H1 (cell line): ENCODE measurements around the gene GPC6. TPM values are rescaled to one million over a fixed set of nuclear protein-coding genes. Genes with fewer than 3 reads are reported as not detected.
A peak's percentile ranks its signal among the peaks of the same experiment; 100 is the strongest.

Experiments
- CTCF ChIA-PET: fragments of 300-600 bp; sonication (Branson Sonifier 250); formaldehyde crosslinking; loops from one replicate; lab custom pipeline; 2021; ENCODE audit not compliant: partially characterized antibody; lab: Charles Lee
- POLR2A ChIA-PET: fragments of 300-600 bp; sonication (Branson Sonifier 250); formaldehyde crosslinking; loops from one replicate; lab custom pipeline; 2021; ENCODE audit warnings: inconsistent platforms; ENCODE audit not compliant: partially characterized antibody; lab: Charles Lee
- DNase-seq, 2 experiments: peaks; one replicate each; pipeline versions ENCODE4 v3.0.0 to v3.0.0-alpha.2; 2010 to 2022; ENCODE audit warnings: low spot score in 2 of 2, low read depth in 1 of 2, mixed read lengths in 1 of 2
- FAIRE-seq: peaks from 2 replicates; lab custom pipeline; 2011; peaks lifted over from hg19 to GRCh38; lab: Jason Lieb, UNC
- H2AFZ ChIP-seq: 2 replicates; pipeline ENCODE4 v1.8.1; 2012; ENCODE audit warnings: low read length, inconsistent platforms
- H2AK5ac ChIP-seq: 2 replicates; pipeline ENCODE4 v1.6.1; 2013; ENCODE audit warnings: low read depth, low read length
- H2BK120ac ChIP-seq: replicated peaks from 2 replicates; pipeline ENCODE3; 2013; ENCODE audit warnings: low read depth, low read length, inconsistent platforms
- H2BK12ac ChIP-seq: 2 replicates; pipeline ENCODE4 v1.6.1; 2013; ENCODE audit warnings: low read depth, low read length
- H2BK15ac ChIP-seq: 2 replicates; pipeline ENCODE4 v1.6.1; 2013; ENCODE audit warnings: low read length
- H2BK20ac ChIP-seq: 2 replicates; pipeline ENCODE4 v1.6.1; 2013; ENCODE audit warnings: low read length
- H2BK5ac ChIP-seq: 2 replicates; pipeline ENCODE4 v1.6.1; 2013; ENCODE audit warnings: low read depth, low read length
- H3K14ac ChIP-seq: 2 replicates; pipeline ENCODE4 v1.6.1; 2013; ENCODE audit warnings: inconsistent platforms; ENCODE audit not compliant: insufficient read length
- H3K18ac ChIP-seq: 2 replicates; pipeline ENCODE4 v1.6.1; 2013; ENCODE audit warnings: low read length; ENCODE audit errors: extremely low read depth
- H3K23ac ChIP-seq: 2 replicates; pipeline ENCODE4 v1.6.1; 2013; ENCODE audit warnings: inconsistent platforms; ENCODE audit not compliant: insufficient read length
- H3K23me2 ChIP-seq: 2 replicates; pipeline ENCODE4 v1.6.1; 2013; ENCODE audit warnings: low read depth, low read length
- H3K27ac ChIP-seq: 2 replicates; pipeline ENCODE4 v1.6.1; 2011; ENCODE audit warnings: low read depth, low read length, inconsistent platforms
- H3K27me3 ChIP-seq, 4 experiments: replicated peaks in 1 of 4; 1 replicate in 1 of 4; 2 replicates in 3 of 4; pipeline versions ENCODE4 v1.6.1 to v1.8.1; 2011 to 2013; ENCODE audit warnings: low read length in 3 of 4, mild to moderate bottlenecking in 3 of 4, inconsistent platforms in 2 of 4, mixed read lengths in 2 of 4, moderate library complexity in 1 of 4; ENCODE audit not compliant: control insufficient read depth in 3 of 4, insufficient read depth in 3 of 4; ENCODE audit errors: extremely low read depth in 1 of 4
- H3K36me3 ChIP-seq, 4 experiments: 2 replicates each; pipeline versions ENCODE4 v1.6.1 to v1.8.1; 2011 to 2013; ENCODE audit warnings: mild to moderate bottlenecking in 4 of 4, low read length in 3 of 4, moderate library complexity in 2 of 4, control low read depth in 1 of 4, inconsistent platforms in 1 of 4; ENCODE audit not compliant: insufficient read depth in 4 of 4, control insufficient read depth in 2 of 4
- H3K4ac ChIP-seq: replicated peaks from 2 replicates; pipeline ENCODE3; 2013; ENCODE audit warnings: low read length, low read depth, mixed read lengths, inconsistent platforms; ENCODE audit not compliant: insufficient read length
- H3K4me1 ChIP-seq, 4 experiments: replicated peaks in 1 of 4; 1 replicate in 1 of 4; 2 replicates in 3 of 4; pipeline versions ENCODE4 v1.6.1 to v1.8.1; 2011 to 2013; ENCODE audit warnings: low read length in 3 of 4, inconsistent platforms in 2 of 4, mixed read lengths in 1 of 4; ENCODE audit not compliant: insufficient read depth in 4 of 4, control insufficient read depth in 3 of 4
- H3K4me2 ChIP-seq, 2 experiments: 2 replicates each; pipeline versions ENCODE4 v1.6.1 to v1.8.1; 2011 to 2013; ENCODE audit warnings: low read depth in 2 of 2, low read length in 2 of 2, control low read depth in 1 of 2, inconsistent platforms in 1 of 2, mild to moderate bottlenecking in 1 of 2; ENCODE audit not compliant: insufficient read depth in 1 of 2
- H3K4me3 ChIP-seq, 4 experiments: fragments of 200-600, 300-600 bp in 1 of 4; sonication (generic), shearing (Covaris generic), sonication (Bioruptor Twin) in 1 of 4; 2 replicates each; pipeline versions ENCODE4 v1.5.1 to v1.8.1; 2011 to 2016; ENCODE audit warnings: low read length in 4 of 4, low read depth in 3 of 4, control low read depth in 2 of 4, inconsistent platforms in 2 of 4, mild to moderate bottlenecking in 2 of 4, mixed read lengths in 1 of 4, moderate library complexity in 1 of 4; ENCODE audit not compliant: insufficient read depth in 2 of 4; ENCODE audit errors: extremely low read depth in 1 of 4
- H3K56ac ChIP-seq: replicated peaks from 2 replicates; pipeline ENCODE3; 2013; ENCODE audit warnings: low read depth, mild to moderate bottlenecking, mixed read lengths, low read length, inconsistent platforms; ENCODE audit not compliant: insufficient read length
- H3K79me1 ChIP-seq: 2 replicates; pipeline ENCODE4 v1.6.1; 2013; ENCODE audit warnings: low read depth, low read length, control low read depth
- H3K79me2 ChIP-seq, 2 experiments: 2 replicates each; pipeline versions ENCODE4 v1.6.1 to v1.8.1; 2012 to 2013; ENCODE audit warnings: low read length in 2 of 2, mild to moderate bottlenecking in 2 of 2, inconsistent platforms in 1 of 2; ENCODE audit not compliant: insufficient read depth in 2 of 2, control insufficient read depth in 1 of 2
- H3K9ac ChIP-seq, 4 experiments: replicated peaks in 1 of 4; 1 replicate in 1 of 4; 2 replicates in 3 of 4; pipeline versions ENCODE4 v1.6.1 to v1.8.1; 2011 to 2013; ENCODE audit warnings: low read depth in 3 of 4, low read length in 3 of 4, control low read depth in 2 of 4, mild to moderate bottlenecking in 2 of 4, moderate library complexity in 2 of 4, inconsistent platforms in 1 of 4; ENCODE audit errors: extremely low read depth in 1 of 4
- H3K9me3 ChIP-seq, 2 experiments: 2 replicates each; pipeline versions ENCODE4 v1.6.1 to v1.8.1; 2012 to 2013; ENCODE audit warnings: mild to moderate bottlenecking in 2 of 2, moderate library complexity in 2 of 2, control low read depth in 1 of 2, inconsistent platforms in 1 of 2, low read depth in 1 of 2, low read length in 1 of 2, mixed read lengths in 1 of 2; ENCODE audit not compliant: insufficient read depth in 2 of 2
- H4K20me1 ChIP-seq, 2 experiments: replicated peaks in 1 of 2; 2 replicates each; pipeline versions ENCODE3 to v1.8.1; 2011 to 2013; ENCODE audit warnings: inconsistent platforms in 2 of 2, low read length in 2 of 2, mild to moderate bottlenecking in 1 of 2; ENCODE audit not compliant: insufficient read depth in 2 of 2, control insufficient read depth in 1 of 2
- H4K5ac ChIP-seq: 2 replicates; pipeline ENCODE4 v1.6.1; 2013; ENCODE audit warnings: low read length, low read depth, mixed read lengths, inconsistent platforms; ENCODE audit not compliant: insufficient read length
- H4K8ac ChIP-seq: 2 replicates; pipeline ENCODE4 v1.8.0; 2013; ENCODE audit warnings: mild to moderate bottlenecking, moderate library complexity, low read length, inconsistent platforms; ENCODE audit not compliant: insufficient read depth; ENCODE audit errors: extremely low read depth
- H4K91ac ChIP-seq: replicated peaks from 2 replicates; pipeline ENCODE3; 2013; ENCODE audit warnings: low read length, mixed read lengths, inconsistent platforms; ENCODE audit not compliant: insufficient read length
- ASH2L ChIP-seq: fragments of 200-600, 300-600 bp; sonication (generic); IDR thresholded peaks from one replicate; pipeline ENCODE4 v1.7.1; 2017; ENCODE audit warnings: low read length
- CHD2 ChIP-seq: IDR thresholded peaks from 2 replicates; pipeline ENCODE4 v1.6.1; 2012; ENCODE audit warnings: low read length, improper control_type of control experiment
- EP300 ChIP-seq, 2 experiments: IDR thresholded peaks; 1 replicate in 1 of 2; 2 replicates in 1 of 2; pipeline ENCODE4 v1.6.1; 2011 to 2012; ENCODE audit warnings: low read depth in 2 of 2, low read length in 2 of 2, mild to moderate bottlenecking in 2 of 2, borderline replicate concordance in 1 of 2, inconsistent platforms in 1 of 2, moderate library complexity in 1 of 2
- HDAC6 ChIP-seq: IDR thresholded peaks from one replicate; pipeline ENCODE4 v1.7.1; 2012; ENCODE audit warnings: low read depth, mild to moderate bottlenecking, inconsistent platforms, low read length, moderate library complexity
- POLR2AphosphoS5 ChIP-seq: IDR thresholded peaks from 2 replicates; pipeline ENCODE4 v1.6.1; 2011; ENCODE audit warnings: low read depth, low read length
- RBBP5 ChIP-seq: IDR thresholded peaks from 2 replicates; pipeline ENCODE4 v1.7.1; 2012; ENCODE audit warnings: low read depth, mild to moderate bottlenecking, inconsistent platforms, low read length, moderate library complexity, borderline replicate concordance
- RFX5 ChIP-seq: IDR thresholded peaks from 2 replicates; pipeline ENCODE4 v1.6.1; 2011; ENCODE audit warnings: low read depth, low read length, improper control_type of control experiment, borderline replicate concordance
- SIRT6 ChIP-seq: IDR thresholded peaks from one replicate; pipeline ENCODE4 v1.7.1; 2012; ENCODE audit warnings: low read length, inconsistent platforms
- SP2 ChIP-seq: IDR thresholded peaks from 2 replicates; pipeline ENCODE4 v1.6.1; 2012; ENCODE audit warnings: mild to moderate bottlenecking, low read length, inconsistent platforms
- TAF1 ChIP-seq: IDR thresholded peaks from 2 replicates; pipeline ENCODE4 v1.6.1; 2011; ENCODE audit warnings: mild to moderate bottlenecking, low read depth, low read length
- TAF7 ChIP-seq: optimal IDR thresholded peaks from 2 replicates; pipeline ENCODE3; 2011; ENCODE audit warnings: low read depth, mild to moderate bottlenecking, inconsistent platforms, low read length, moderate library complexity, borderline replicate concordance
- YY1 ChIP-seq: IDR thresholded peaks from 2 replicates; pipeline ENCODE4 v1.6.1; 2011; ENCODE audit warnings: low read depth, mild to moderate bottlenecking, low read length
- polyA plus RNA-seq, 7 experiments: library from polyadenylated mRNA; depleted of rRNA in 3 of 7; stranded (reverse) in 5 of 7; unstranded in 2 of 7; fragments of >200 nt in 5 of 7; fragments of 200-250 nt in 2 of 7; gene quantifications; 1 replicate in 5 of 7; 2 replicates in 1 of 7; 4 replicates in 1 of 7; pipeline versions ENCODE4 v1.2.1 to v1.2.3, GENCODE V29; 2011 to 2013; ENCODE audit warnings: missing spikeins in 2 of 7, mixed read lengths in 2 of 7
- total RNA-seq: library from RNA; stranded (reverse); fragmentation: NEBNext Ultra II Directional; extraction: Animal tissue kit (Norgen Biotek cat#: 25700); gene quantifications from 2 replicates; pipeline ENCODE4 v1.2.1, GENCODE V29; 2021
- TF ChIP-seq, protein P1 (sequence below), 3 experiments: IDR thresholded peaks; 1 replicate in 2 of 3; 2 replicates in 1 of 3; pipeline versions ENCODE4 v1.5.1 to v1.6.1; 2011; ENCODE audit warnings: low read length in 3 of 3, mild to moderate bottlenecking in 3 of 3, inconsistent platforms in 2 of 3, low read depth in 1 of 3, moderate library complexity in 1 of 3; ENCODE audit not compliant: insufficient read depth in 1 of 3; ENCODE audit errors: control extremely low read depth in 1 of 3

Gene GPC6
- total and polyA plus RNA-seq, 2 of the 8 experiments (the other 6 are each of a cell fraction or from before 2014, with no cell fraction given): 5.4 to 12.0 TPM

DNA sequence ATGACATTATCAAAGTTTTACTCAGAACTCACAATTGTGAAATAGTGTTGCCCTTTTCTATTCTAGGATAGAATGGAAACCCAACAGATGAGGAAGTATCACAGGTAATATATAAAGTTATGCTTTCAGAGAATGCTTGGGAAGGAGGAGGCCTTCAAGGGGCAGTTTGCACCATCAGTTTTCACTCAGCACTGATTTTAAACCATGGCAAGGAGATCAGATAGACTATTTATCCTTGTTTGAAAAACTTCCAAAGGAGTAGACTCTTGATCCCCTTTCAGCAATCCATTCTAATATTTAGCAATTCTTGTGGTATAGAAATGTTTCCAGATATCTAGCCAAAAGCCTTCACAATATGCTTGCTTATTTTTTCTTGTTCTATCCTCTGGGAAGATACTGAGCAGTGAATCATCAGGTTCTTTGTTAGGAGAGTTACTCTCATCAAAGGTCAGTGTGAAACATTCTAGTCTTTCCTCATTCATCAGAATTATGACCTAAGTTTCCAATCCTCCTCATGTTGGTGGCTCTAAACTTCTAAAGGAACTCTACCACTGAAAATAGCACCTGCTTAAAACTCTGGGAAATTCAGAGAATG, 3.8 kb downstream of the GPC6 start:
- Histone ChIP-seq H2AFZ (no peak overlapping the region), H3K23ac (no peak overlapping the region), H3K79me1 (no peaks in the 10 kb centered on the region), H3K14ac (no peak overlapping the region), H2BK15ac (no peak overlapping the region), H3K4me1 (peaks cover 2 to 20% (median 9%) of the 10 kb centered on the region in 4 experiments; a peak in 6 of 7 replicates), H3K36me3 (no peaks in the 10 kb centered on the region), H3K4me3 (no peak overlapping the region), H3K27me3 (no peaks in the 10 kb centered on the region), H4K5ac (no peak overlapping the region), H4K8ac (no peak overlapping the region), H2BK20ac (no peak overlapping the region), H2BK120ac (no peak overlapping the region), H3K9ac (no peak overlapping the region), H2BK12ac (no peak overlapping the region), H3K9me3 (no peaks in the 10 kb centered on the region), H2BK5ac (no peak overlapping the region), H3K27ac (no peak overlapping the region), H3K79me2 (peaks cover 0 to 31% of the 10 kb centered on the region in 2 experiments; a peak in 2 of 4 replicates), H4K91ac (no peak overlapping the region), H3K23me2 (peaks cover 13% of the 10 kb centered on the region; the same call in 1 of the 2 replicates), H4K20me1 (peaks cover 0 to 1% of the 10 kb centered on the region in 2 experiments), H3K4ac (no peak overlapping the region), H3K18ac (no peak overlapping the region), H3K56ac (no peak overlapping the region), H3K4me2 (no peak overlapping the region), H2AK5ac (no peak overlapping the region)
- ChIA-PET POLR2A (no interaction called here), CTCF (interaction anchor here (0.9 kb wide), 1 partner anchor 573 kb away, joined by 3 read pairs; no protein-coding TSS in a partner anchor)
- DNase-seq (no peak), FAIRE-seq (peak; percentile 45)
- TF ChIP-seq YY1 (no peak), POLR2AphosphoS5 (no peak), TAF1 (no peak), RFX5 (no peak), ASH2L (no peak), SIRT6 (no peak), SP2 (no peak), HDAC6 (no peak), RBBP5 (no peak), TAF7 (no peak), CHD2 (no peak), EP300 (IDR thresholded peaks at IDR 0.05; ENCODE audit: borderline replicate concordance in 1 of 2, low read depth in 2 of 2, low read length in 2 of 2) (no peak)
- TF ChIP-seq, protein P1, sequence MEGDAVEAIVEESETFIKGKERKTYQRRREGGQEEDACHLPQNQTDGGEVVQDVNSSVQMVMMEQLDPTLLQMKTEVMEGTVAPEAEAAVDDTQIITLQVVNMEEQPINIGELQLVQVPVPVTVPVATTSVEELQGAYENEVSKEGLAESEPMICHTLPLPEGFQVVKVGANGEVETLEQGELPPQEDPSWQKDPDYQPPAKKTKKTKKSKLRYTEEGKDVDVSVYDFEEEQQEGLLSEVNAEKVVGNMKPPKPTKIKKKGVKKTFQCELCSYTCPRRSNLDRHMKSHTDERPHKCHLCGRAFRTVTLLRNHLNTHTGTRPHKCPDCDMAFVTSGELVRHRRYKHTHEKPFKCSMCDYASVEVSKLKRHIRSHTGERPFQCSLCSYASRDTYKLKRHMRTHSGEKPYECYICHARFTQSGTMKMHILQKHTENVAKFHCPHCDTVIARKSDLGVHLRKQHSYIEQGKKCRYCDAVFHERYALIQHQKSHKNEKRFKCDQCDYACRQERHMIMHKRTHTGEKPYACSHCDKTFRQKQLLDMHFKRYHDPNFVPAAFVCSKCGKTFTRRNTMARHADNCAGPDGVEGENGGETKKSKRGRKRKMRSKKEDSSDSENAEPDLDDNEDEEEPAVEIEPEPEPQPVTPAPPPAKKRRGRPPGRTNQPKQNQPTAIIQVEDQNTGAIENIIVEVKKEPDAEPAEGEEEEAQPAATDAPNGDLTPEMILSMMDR (IDR thresholded peaks at IDR 0.05; ENCODE audit: control extremely low read depth in 1 of 3, insufficient read depth in 1 of 3, low read depth in 1 of 3, low read length in 3 of 3): no peak
